GM19455 (cell line): ENCODE measurements around the gene HOXD11.

Source experiments
- ATAC-seq: cut with Tn5 transposase; IDR thresholded peaks from one replicate; pipeline ENCODE4 v1.9.1; 2021; ENCODE audit not compliant: unreplicated experiment

Gene HOXD11

DNA sequence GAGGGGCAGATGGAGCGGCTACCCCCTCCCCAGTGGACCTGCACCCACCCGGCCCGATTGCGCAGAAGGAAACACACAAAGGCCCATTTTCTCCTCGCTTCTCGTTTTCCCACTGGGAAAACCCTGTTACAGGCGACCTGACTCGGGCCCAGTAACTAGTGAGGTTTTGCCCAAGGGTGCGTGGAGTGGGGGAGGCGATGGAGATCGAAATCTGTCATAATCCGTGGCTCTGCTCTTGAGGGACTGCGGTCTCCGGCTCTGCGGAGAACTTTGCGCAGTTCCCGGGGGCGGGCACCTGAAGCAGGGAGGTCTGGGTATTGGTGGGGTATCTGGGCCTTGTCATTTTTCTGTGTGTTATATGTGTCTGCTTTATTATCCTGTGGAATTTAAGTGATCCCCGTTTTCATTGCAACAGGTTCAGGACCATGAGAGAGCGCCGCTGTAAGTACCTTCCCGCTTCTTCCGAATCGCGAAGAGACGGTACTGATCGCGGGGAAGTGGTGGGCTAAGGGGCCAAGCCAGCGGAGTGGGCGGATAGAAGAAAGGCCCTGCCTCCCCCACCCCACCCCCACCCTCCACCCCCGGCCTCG is 40.2 kb downstream of the HOXD11 start:
- ATAC-seq, result no peak

DNA sequence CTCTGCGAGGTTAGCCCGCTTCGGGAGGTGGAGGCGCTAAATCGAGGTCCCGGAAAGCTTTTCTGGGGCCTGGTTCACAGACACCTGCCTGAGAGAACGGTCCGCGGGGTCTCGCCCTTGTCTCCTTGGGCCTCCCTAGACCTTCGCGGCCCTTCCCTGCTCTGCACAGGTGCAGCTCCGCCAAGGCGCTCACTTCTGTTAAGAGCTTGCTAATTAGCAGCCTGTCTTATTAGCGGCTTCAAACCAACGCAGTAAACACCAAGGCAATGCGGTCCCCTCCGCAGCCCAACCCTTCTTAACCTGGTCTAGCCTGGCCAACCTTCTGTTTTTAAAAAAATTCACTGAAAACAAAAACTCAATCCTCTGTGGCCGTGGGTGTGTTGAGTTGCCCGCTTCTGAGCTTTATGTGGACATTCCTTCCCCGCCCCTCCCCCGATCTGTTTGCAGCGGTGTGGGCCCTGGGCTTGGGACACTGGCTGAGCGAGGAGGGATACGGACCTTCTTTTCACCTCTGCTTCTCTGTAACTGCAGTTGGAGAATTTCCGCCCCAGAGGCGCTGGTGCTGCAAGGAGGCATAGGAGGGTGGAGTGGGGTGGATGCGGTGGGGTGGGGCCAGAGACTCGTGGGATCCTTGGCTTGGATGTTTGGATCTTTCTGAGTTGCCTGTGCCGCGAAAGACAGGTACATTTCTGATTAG is 40.9 kb downstream of the HOXD11 start:
- ATAC-seq, result no peak

DNA sequence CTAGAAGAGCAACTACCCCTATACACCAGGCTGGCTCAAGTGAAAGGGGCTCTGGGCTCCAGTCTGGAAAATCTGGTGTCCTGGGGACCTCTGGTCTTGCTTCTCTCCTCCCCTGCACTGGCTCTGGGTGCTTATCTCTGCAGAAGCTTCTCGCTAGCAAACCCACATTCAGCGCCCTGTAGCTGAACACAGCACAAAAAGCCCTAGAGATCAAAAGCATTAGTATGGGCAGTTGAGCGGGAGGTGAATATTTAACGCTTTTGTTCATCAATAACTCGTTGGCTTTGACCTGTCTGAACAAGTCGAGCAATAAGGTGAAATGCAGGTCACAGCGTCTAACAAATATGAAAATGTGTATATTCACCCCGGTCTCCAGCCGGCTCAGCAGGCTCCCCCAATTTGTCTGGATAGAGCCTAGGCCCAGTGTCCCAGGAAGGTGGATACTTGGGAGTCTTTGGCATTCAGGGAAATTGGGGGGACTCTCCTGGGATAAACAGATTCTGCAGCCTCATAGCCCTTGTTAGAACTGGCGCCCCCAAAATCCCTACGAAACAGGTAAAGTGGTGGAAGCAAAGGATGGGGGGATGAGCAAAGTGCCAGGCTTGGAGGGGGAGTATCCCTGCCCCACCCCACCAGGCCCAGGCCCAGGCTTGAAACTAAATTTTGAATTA is 41.8 kb downstream of the HOXD11 start:
- no peak for ATAC-seq

DNA sequence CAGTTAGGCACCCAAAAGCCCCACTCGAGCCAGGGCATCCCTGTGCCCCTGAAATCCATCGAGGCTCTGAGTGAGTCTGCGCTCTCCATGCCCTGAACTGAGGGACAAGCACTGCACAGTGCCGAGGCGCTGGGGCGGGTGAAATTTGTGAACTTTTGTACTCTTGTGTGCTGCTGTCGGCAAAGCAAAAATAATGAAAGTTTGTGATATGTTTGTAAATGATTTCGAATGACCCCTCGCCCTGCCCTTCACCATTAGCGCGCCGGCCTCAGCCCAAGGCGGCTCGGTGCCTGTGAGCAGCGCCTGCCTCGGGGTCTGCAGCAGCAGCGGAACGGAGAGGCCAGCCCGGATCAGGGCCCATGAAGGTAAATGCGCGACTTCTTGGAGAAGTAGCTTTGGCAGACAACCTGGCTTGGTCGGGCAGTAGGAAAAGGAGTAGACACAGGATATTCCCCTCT is 42.4 kb downstream of the HOXD11 start:
- no peak for ATAC-seq

DNA sequence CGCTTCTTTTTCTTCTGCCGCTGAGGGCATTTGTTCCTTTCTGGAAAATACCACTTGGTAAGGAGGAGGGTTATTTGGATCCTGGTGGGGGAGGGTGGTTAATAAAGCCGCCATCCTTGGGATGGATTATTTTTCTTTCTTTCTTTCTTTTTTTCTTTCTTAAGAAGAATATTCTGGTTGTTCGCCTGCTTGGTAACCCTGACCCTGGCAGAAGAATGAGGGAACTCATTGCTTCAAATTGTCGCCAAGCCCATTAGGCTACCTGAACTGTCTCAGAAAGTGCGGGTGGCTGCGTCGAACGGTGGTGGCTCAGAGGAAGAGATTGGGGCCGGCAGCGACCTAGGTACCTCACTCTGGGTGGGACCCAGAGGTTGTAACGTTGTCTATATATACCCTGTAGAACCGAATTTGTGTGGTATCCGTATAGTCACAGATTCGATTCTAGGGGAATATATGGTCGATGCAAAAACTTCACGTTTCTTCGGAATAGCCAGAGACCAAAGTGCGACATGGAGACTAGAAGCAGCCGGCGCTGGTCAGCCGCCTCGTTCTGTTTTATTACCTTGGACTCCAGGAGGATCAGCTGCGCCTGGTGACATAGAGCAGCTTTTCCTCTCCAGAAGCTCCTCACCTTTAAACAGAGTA is 43.0 kb downstream of the HOXD11 start:
- ATAC-seq, result no peak

DNA sequence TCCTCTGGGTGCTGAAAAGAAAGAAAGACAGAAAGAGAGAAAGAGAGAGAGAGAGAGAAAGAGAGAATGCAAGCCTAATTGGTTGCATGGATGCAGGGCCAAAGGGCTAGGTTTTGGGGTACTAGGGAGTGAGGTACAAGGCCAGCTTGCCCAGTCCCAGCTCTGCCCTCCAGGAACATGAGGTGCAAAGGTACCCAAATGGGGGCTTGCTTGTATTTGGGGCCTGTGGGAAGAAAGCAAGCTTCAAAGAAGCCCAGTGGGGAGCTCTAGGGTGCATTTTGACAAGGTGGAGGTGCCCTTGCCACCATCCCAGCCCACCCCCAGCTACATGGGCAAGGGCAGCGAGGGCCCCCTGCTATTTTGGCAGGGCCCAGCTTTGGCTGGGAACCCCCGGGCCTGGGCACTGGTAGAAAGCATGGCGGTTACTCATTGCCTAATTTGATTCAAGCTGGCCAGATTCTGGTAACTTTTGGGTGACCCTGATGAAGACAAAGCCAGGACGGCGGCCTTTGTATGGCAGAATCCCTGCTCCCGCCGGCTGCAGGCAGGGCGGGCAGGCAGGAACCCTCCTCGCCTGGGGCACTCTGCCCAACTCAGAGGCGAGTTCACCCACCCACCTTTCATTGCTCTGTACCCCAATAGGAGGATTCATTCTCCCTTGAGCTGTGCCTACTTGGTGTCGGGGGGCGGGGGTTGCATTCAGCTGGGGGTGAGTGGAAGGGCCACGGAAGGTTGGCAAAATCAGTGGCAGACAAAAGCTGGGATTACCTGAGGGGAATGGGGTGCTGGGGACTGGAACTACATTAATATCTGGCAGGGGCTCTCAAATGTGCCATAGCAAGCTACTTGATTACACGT is 43.7 kb downstream of the HOXD11 start:
- ATAC-seq, result no peak

DNA sequence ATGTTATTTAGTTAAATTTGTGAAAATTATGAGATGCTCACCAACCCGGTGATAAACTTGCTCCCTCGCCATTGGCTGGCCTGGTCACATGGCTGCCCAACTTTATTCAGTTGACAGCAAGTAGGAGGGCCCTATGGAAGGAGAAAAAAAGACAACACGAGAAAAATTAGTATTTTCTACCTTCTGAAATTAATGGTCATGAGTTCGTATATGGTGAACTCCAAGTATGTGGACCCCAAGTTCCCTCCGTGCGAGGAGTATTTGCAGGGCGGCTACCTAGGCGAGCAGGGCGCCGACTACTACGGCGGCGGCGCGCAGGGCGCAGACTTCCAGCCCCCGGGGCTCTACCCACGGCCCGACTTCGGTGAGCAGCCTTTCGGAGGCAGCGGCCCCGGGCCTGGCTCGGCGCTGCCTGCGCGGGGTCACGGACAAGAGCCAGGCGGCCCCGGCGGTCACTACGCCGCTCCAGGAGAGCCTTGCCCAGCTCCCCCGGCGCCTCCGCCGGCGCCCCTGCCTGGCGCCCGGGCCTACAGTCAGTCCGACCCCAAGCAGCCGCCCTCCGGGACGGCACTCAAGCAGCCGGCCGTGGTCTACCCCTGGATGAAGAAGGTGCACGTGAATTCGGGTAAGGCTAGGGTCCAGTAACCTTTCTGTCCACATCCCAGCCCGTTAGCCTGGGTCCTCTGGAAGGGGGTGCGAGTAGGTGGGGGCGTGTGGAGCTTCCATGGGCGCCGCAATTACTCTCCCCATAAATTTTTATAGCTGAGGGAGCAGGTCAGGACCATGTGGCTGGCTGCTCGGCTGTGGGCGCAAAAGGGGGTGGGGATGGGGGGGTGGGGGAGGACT is 44.6 kb downstream of the HOXD11 start, which contains the start of gene HOXD4:
Gene HOXD4, plus strand, starts transcription at position 109 of the 846 bp plus-strand sequence. Its CDS starts 84 bp downstream, at position 193.
- ATAC-seq, result no peak

DNA sequence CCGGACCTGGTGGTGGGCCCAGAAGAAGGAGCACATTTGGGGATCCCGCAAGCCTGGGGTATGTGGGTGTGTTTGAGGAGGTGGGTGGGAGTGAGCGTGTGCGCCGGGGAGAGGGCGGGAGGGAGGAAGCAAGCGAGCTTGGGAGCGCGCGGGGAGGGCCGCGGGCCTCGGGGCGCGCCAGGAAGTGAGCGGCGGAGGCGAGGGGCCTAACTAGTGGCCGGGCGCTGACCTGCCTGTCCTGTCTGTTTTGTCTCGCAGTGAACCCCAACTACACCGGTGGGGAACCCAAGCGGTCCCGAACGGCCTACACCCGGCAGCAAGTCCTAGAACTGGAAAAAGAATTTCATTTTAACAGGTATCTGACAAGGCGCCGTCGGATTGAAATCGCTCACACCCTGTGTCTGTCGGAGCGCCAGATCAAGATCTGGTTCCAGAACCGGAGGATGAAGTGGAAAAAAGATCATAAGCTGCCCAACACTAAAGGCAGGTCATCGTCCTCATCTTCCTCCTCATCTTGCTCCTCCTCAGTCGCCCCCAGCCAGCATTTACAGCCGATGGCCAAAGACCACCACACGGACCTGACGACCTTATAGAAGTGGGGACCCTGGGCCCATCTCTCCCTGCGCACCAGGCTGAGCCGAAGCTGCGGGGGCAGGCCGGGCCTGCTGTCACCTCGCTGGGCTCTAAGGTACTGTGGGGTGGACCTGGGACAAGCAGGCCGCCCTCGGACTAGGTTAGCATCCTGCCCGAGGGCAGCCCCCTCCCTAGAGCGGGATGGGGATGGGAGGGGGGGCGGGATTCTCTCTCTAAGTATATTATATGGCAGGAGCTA is 45.5 kb downstream of the HOXD11 start:
- ATAC-seq, result no peak

DNA sequence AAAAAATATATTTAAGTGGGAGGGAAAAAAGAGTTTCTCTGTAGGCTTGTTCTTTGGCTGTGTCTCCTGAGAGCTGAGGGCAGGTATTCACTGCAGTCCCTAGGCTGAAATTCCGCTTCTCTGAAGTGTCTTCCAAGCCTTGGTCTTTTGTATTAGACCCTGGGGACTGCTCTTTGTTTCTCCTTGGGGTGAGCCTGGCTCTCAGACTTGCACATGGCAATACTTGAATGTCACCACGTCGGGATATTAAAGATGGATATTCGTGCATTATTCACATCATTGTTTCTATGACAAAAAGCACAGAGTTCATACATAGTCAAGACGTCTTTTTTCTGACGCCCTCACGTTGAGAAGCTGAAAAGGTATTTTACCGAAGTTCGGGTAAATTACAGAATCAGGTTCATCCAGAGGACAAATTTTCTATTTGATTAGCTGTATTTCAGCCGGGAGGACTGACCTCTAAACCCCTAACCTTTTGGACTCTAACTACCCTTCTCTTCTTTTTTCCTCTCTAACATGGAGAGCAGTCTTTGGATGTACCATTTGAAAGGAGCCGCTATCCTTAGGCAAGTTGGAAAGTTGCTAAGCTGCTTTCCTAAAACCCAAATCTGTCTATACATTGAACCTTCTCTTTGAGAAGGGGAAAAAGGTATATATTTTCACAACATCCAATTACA is 47.6 kb downstream of the HOXD11 start:
- no peak for ATAC-seq

DNA sequence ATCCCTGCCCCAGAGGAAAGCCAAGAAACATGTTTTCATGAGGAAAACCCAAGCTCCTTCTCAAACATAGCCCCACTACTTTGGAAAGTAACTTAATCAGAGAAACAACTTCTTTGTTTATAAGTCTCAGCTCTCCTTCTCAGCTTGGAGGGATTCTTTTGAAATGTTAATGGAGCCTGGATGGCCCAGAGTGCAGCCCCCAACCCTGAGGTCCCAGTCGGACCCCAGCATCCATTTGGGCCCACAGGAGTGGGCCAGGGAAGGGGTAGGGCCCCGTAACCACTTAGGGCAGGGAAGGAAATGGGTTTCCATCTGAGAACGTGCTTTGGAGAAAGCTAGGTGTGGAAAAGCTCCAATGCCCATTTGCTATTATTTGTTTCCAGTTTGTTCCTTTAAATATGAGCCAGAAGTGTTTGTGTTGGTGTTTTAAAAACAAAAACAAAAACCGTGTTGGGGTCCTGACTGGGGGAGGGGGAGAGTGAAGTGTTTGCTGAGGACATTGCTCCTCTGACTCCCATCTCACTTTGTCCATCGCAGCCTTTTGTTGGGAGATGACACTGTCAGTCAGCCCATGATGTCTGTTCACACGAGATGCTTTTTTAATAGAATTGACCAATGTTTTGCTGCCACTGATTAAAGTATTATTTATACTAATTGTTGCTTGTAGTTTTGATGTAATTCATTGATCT is 48.4 kb downstream of the HOXD11 start:
- ATAC-seq, result no peak

DNA sequence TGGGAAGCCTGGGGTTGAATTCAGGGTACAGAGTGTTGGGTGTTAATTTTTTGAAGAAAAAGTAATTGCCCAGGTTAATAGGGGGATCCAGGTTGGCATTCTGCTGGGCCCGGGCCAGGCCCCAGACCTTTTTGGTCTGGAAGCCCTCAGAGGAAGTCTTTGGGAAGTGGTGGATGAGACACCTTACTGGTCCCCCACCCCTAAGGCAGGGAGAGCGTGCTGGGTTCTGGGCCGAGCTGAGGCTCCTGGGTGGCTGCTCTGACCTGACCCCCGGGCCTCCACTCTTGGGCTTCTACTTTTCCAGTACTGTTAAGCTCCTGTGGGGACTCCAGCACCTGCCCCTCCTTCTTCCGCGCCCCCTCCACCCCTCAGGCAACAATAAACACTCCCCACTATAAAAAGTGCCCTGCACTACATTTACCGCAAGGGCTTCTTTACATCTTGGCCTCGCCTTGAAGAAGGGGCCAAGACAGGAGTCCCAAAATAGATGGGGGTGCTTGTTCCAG is 49.3 kb downstream of the HOXD11 start:
- no peak for ATAC-seq

DNA sequence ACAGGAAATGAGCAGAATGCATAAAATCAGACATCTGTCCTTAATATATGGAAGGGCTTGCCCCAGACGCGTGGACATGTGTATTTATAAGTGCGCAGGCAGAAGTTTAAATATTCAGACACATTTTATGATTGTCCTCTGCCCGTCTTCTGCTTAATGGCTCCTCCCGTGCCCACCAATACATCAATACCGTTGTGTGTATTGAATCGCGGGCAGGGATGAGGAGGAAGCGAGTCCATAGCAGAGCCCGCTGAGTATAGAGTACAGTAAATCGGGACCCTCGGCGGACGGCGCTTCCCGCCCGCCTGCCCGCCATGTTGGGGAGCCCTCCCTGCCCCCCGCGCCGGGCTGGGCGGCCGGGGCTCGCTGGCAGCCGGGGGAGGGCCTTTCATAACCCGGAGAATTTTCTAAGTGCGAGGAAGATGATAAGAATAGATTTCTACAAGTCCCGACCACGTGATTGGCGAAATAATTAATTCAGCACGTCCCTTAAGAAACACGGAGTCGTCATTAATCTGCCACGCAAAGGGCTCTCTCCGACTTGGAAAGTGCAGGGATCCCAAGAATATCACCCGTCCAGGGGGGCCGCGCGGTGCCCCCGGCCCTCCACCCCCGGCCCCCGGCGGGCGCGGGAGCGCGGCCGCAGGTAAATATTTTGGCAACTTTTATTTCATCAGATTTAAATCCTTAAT is 49.9 kb downstream of the HOXD11 start, which contains the start of gene HOXD3:
Gene HOXD3, plus strand, starts transcription at position 501 of the 692 bp plus-strand sequence. CDS start 11,808 bp downstream, outside the sequence.
- no peak for ATAC-seq

DNA sequence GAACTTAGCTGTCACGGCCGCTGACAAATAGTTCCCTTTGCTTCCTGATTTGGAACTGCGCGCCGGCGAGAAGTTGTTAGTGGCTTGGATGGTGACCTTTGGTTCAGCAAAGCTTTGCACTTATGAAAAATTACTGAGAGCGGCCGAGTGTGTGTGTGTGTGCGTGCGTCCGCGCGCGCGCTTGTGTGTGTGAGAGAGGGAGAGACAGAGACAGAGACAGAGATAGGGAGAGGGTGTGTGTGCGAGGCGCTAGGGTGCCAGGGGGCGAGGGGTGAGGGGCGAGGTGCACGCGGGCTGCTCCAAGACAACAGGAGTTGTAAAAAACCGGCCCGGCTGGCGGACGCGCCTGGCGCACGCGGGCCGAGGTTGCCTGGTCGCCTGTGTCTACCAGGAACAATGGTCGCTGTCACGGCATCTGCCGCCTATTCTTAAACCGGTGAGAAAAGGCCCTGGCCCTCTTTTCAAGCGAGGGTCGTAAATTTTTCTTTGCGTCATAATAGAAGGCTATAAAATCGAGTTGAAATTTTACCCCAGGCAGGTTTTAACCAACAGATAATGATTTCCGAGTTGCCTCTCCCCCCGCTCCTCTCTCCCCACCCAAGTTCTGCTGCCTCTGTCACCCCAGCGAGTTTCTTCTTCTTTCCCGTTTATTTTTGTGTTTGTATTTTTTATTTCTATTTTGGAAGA is 50.6 kb downstream of the HOXD11 start:
- ATAC-seq, result no peak

DNA sequence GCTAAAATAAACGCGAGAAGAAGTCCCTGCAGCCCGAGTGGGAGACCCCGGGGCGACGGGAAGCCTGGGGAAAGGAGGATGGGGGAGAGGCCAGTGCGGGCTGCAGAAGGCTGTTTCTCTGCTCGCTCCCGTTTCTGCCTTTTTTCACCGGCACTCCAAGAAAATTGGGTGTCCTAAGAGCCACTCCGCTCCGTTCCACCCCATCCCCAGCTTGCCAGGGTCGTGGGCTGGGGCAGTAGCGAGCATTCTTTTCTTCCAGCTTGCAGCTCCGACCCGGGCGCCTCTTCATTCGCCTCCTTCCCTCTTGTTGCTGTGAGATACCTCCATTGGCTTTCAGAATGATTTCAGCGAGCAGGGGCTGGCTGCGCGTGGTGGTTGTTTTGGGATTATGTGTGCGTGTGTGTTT is 51.1 kb downstream of the HOXD11 start:
- no peak for ATAC-seq

DNA sequence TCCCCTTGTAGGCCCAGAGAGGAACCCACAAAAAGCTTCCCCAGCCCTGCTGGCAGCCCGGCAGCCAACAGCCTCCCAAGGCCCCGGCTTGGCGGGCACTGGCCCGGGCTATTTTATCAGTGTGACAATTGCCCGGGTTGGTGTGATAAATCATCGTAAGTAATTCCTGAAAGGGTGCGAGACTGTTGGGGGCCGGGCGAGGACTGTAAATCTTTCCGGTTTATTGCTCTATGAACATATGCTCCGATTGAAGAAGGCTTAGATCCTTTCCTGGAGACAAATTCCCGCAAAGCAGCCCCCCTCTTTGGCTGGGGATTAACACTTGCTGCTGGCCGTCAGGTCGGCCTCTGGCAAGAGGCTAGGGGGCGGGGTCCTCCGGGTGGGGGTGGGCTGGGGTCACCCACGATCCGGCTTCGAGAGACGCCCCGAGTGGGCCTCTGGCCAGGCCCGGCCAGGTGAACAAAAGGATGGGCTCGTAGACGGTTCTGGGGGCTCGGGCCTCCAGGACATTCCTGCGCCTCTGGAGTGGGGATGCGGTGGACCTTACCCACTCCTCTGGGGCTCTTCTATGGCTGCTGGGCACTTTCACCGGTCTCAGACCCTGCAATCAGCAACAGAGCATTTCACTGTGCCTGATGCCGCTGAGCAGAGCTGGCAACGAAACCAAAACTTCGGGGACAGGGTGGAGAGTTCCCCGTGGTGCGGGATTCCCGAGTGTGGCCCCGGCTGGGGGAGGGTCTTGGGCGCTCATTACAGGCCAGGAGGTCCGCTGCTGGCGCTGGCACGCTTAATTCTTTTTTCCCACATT is 52.0 kb downstream of the HOXD11 start:
- no peak for ATAC-seq
